IMR-90 (cell line): ENCODE results near the gene ZNF700. TPM values are rescaled to one million over a fixed set of nuclear protein-coding genes. Genes with fewer than 3 reads are reported as not detected.
"Not testable (repeated sequence)": the region's sequence is repeated elsewhere in the genome, so short reads cannot be mapped to it uniquely, and the experiment has no call there.

ENCODE experiments used
- ATAC-seq: fragments of 200-7000 bp; cut with Tn5 transposase; 2 replicates; pipeline ENCODE4 v1.9.1; 2020; ENCODE audit warnings: low read depth, mild to moderate bottlenecking, moderate library complexity
- BruUV-seq: library from RNA; stranded (reverse); fragments of 400-500 nt; replicated peaks from 2 replicates; lab custom pipeline; 2021; lab: Mats Ljungman, UMichigan
- CTCF ChIA-PET: fragments of 300-600 bp; formaldehyde crosslinking; extraction: SDS; loops from one replicate; lab custom pipeline; 2021; ENCODE audit warnings: antibody characterized with exemption; lab: Yijun Ruan, JAX
- POLR2A ChIA-PET: fragments of 300-600 bp; sonication (Branson Sonifier 250); formaldehyde crosslinking; loops from one replicate; lab custom pipeline; 2022; ENCODE audit warnings: antibody characterized with exemption; ENCODE audit not compliant: unreplicated experiment; lab: Charles Lee
- DNase-seq: peaks from one replicate; pipeline ENCODE4 v3.0.0; 2013
- H2AFZ ChIP-seq: replicated peaks from 2 replicates; pipeline ENCODE3; 2013; ENCODE audit warnings: low read length, mild to moderate bottlenecking; ENCODE audit not compliant: poor library complexity
- H2AK5ac ChIP-seq: 2 replicates; pipeline ENCODE4 v1.6.1; 2013; ENCODE audit warnings: low read depth, low read length, inconsistent platforms
- H2AK9ac ChIP-seq: replicated peaks from 2 replicates; pipeline ENCODE3; 2013; ENCODE audit warnings: mild to moderate bottlenecking, low read depth, low read length, moderate library complexity; ENCODE audit not compliant: poor library complexity
- H2BK120ac ChIP-seq: 2 replicates; pipeline ENCODE4 v1.6.1; 2013; ENCODE audit warnings: low read depth, low read length, inconsistent platforms
- H2BK15ac ChIP-seq: 3 replicates; pipeline ENCODE4 v1.6.1; 2013; ENCODE audit warnings: low read depth, low read length, inconsistent platforms
- H2BK20ac ChIP-seq: 2 replicates; pipeline ENCODE4 v1.6.1; 2013; ENCODE audit warnings: low read depth, mild to moderate bottlenecking, inconsistent platforms, low read length, moderate library complexity
- H2BK5ac ChIP-seq: 2 replicates; pipeline ENCODE4 v1.6.1; 2013; ENCODE audit warnings: mild to moderate bottlenecking, low read depth, low read length, inconsistent platforms; ENCODE audit not compliant: poor library complexity, severe bottlenecking
- H3K14ac ChIP-seq: replicated peaks from 2 replicates; pipeline ENCODE4 v1.6.1; 2013; ENCODE audit warnings: low read depth, low read length, inconsistent platforms
- H3K18ac ChIP-seq: 2 replicates; pipeline ENCODE4 v1.6.1; 2013; ENCODE audit warnings: low read depth, low read length, control low read depth
- H3K23ac ChIP-seq: 2 replicates; pipeline ENCODE4 v1.6.1; 2013; ENCODE audit warnings: low read depth, low read length, inconsistent platforms
- H3K27ac ChIP-seq: 2 replicates; pipeline ENCODE4 v1.5.1; 2013; ENCODE audit warnings: mild to moderate bottlenecking, control low read depth, low read length; ENCODE audit not compliant: insufficient read depth
- H3K27me3 ChIP-seq: 2 replicates; pipeline ENCODE4 v1.6.1; 2013; ENCODE audit warnings: low read length; ENCODE audit not compliant: control insufficient read depth, insufficient read depth
- H3K36me3 ChIP-seq: 2 replicates; pipeline ENCODE4 v1.6.1; 2013; ENCODE audit warnings: low read length, mixed read lengths; ENCODE audit not compliant: control insufficient read depth, insufficient read depth
- H3K4ac ChIP-seq: 2 replicates; pipeline ENCODE4 v1.6.1; 2013; ENCODE audit warnings: low read depth, low read length, inconsistent platforms
- H3K4me1 ChIP-seq: 2 replicates; pipeline ENCODE4 v1.6.1; 2013; ENCODE audit warnings: low read length, mixed read lengths; ENCODE audit not compliant: control insufficient read depth, insufficient read depth
- H3K4me2 ChIP-seq: 2 replicates; pipeline ENCODE4 v1.6.1; 2013; ENCODE audit warnings: low read depth, mild to moderate bottlenecking, control low read depth, low read length, moderate library complexity
- H3K4me3 ChIP-seq: 2 replicates; pipeline ENCODE4 v1.5.1; 2013; ENCODE audit warnings: low read depth, mild to moderate bottlenecking, control low read depth, low read length, moderate library complexity; ENCODE audit not compliant: insufficient read depth
- H3K56ac ChIP-seq: 2 replicates; pipeline ENCODE4 v1.6.1; 2013; ENCODE audit warnings: low read length, inconsistent platforms; ENCODE audit not compliant: insufficient read depth; ENCODE audit errors: extremely low read depth
- H3K79me1 ChIP-seq, 2 experiments: 2 replicates each; pipeline ENCODE4 v1.6.1; 2013; ENCODE audit warnings: low read length in 2 of 2, inconsistent platforms in 1 of 2, low read depth in 1 of 2
- H3K9ac ChIP-seq: 2 replicates; pipeline ENCODE4 v1.6.1; 2013; ENCODE audit warnings: low read depth, low read length, control low read depth
- H3K9me1 ChIP-seq: 2 replicates; pipeline ENCODE4 v1.6.1; 2013; ENCODE audit warnings: low read length, inconsistent platforms; ENCODE audit not compliant: insufficient read depth
- H3K9me3 ChIP-seq: 2 replicates; pipeline ENCODE4 v1.6.1; 2013; ENCODE audit warnings: low read length; ENCODE audit not compliant: control insufficient read depth, insufficient read depth
- H4K20me1 ChIP-seq: 2 replicates; pipeline ENCODE4 v1.6.1; 2013; ENCODE audit warnings: low read length, inconsistent platforms; ENCODE audit not compliant: insufficient read depth
- H4K5ac ChIP-seq: 2 replicates; pipeline ENCODE4 v1.6.1; 2013; ENCODE audit warnings: mild to moderate bottlenecking, low read depth, low read length, control low read depth
- H4K8ac ChIP-seq, 2 experiments: 2 replicates each; pipeline ENCODE4 v1.6.1; 2013; ENCODE audit warnings: low read depth in 2 of 2, low read length in 2 of 2, control low read depth in 1 of 2, inconsistent platforms in 1 of 2
- H4K91ac ChIP-seq: 2 replicates; pipeline ENCODE4 v1.6.1; 2013; ENCODE audit warnings: low read depth, low read length, inconsistent platforms; ENCODE audit not compliant: insufficient read depth
- MXI1 ChIP-seq: IDR thresholded peaks from 2 replicates; pipeline ENCODE4 v1.6.1; 2012; ENCODE audit warnings: low read depth, mild to moderate bottlenecking, low read length, moderate library complexity, borderline replicate concordance
- SMC3 ChIP-seq: fragments of 150-350 bp; IDR thresholded peaks from 2 replicates; pipeline ENCODE4 v1.6.1; 2016; ENCODE audit warnings: low read depth, mild to moderate bottlenecking, antibody characterized with exemption, low read length, moderate library complexity
- WGBS, 2 experiments: methylation state at CpG; one replicate each; pipeline versions ENCODE4 v1.1.5 to v1.1.7; 2013; ENCODE audit warnings: missing lambda C conversion rate in 2 of 2; ENCODE audit not compliant: insufficient read length in 1 of 2; ENCODE audit errors: extremely low coverage in 2 of 2; 5-methylcytosine and 5-hydroxymethylcytosine counted together
- dilution Hi-C: fragments of 300-500 bp; cut with HindIII; formaldehyde crosslinking; loops from one replicate; pipeline ENCODE4 v1.14.3; 2018; ENCODE audit warnings: low sequenced_read_pairs; ENCODE audit not compliant: unreplicated experiment
- in situ Hi-C: fragments of 300-500 bp; cut with MboI; formaldehyde crosslinking; loops from 3 replicates; pipeline ENCODE4 v1.14.3; 2019; ENCODE audit warnings: low sequenced_read_pairs, inconsistent platforms, mixed read lengths
- intact Hi-C: fragments of 100-400 bp; cut with micrococcal nuclease; formaldehyde crosslinking; loops from 2 replicates; pipeline ENCODE4 v1.10.0; 2022
- polyA plus RNA-seq, 3 experiments: library from polyadenylated mRNA; depleted of rRNA; stranded (reverse); fragments of >200 nt; gene quantifications; 2 replicates each; pipeline ENCODE4 v1.2.3, GENCODE V29; 2012; ENCODE audit warnings: low replicate concordance in 1 of 3
- total RNA-seq: library from RNA; depleted of rRNA; stranded (reverse); fragments of >200 nt; gene quantifications from 2 replicates; pipeline ENCODE4 v1.2.3, GENCODE V29; 2012
- TF ChIP-seq, protein P1 (sequence below): fragments of 150-350 bp; IDR thresholded peaks from 2 replicates; pipeline ENCODE4 v1.6.1; 2017; ENCODE audit warnings: mild to moderate bottlenecking, antibody characterized with exemption, low read length, low read depth

Gene ZNF700
- total and polyA plus RNA-seq, 2 of the 4 experiments (the other 2 are of a cell fraction), result 5.3 to 10.2 TPM

DNA sequence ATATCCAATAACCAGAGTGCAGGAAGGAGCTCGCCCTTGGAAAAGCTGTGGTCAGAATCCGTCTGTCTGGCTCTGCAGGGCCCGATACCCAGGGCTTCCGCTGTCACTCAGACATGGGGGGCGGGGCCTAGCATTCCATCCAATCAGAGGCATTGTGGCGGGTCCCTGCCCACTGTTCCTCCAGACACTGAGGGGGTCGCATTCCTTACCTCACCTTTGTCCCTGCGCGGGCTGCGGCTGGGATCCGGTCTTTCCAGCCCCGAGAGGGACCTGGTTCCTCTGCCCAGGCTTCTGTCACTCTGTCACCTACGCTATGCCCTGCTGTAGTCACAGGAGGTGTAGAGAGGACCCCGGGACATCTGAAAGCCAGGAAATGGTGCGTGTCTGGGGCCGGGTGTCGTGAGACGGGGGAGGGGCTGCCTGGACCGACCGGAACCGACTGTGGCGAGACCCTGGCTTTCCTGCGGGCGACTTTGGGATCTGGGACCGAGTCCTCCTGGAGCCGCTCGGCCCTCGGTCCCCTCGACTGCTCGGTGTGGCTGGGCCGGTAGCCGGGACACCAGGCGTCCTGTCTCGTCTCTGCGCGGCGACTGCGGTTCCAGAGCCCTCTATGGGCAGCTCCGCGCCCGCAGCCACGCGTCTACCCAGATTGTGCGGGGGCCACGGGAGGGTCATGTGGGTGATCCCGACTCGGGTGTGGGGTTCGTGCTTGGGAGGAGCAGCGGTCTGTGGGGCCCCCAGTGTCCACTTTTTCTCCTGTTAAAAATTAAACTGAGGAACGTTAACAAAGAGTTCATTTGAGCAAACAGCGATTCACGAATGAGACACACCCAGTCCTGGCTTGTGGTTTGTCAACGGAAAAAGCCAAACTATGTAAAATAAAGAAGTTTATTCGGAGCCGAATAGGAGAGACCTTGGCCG, 37.0 kb upstream of the ZNF700 start, which contains the start of gene ZNF69:
Gene ZNF69 (plus strand): TSS at position 172 of the 921 bp plus-strand sequence. CDS start 142 bp downstream, at position 314.
- peak within 1 kb of the TSS; percentile 33; the same call in 1 of the 2 replicates for H2BK20ac ChIP-seq
- dilution Hi-C loops (no loop called here), in situ Hi-C loops (no loop called here), intact Hi-C loops (no loop called here)
- H2BK15ac ChIP-seq, result no peak within 1 kb of the TSS
- peak within 1 kb of the TSS; percentile 78 for H3K18ac ChIP-seq
- 4% methylated on average over 27 of the region's 56 CpGs; no CpG with 5 or more reads in 1 of the 2 experiments for WGBS, 2 experiments
- peaks cover 3% of the 10 kb centered on the region; the same call in 1 of the 2 replicates for H3K9me1 ChIP-seq
- ChIA-PET POLR2A (interaction anchor here (0.5 kb wide), 1 partner anchor 471 kb away, joined by 3 read pairs; no protein-coding TSS in a partner anchor), CTCF (interaction anchor here (0.6 kb wide), 1 partner anchor 36 kb away, joined by 3 read pairs; no protein-coding TSS in a partner anchor)
- peak within 1 kb of the TSS; percentile 99 for H2AFZ ChIP-seq
- peak within 1 kb of the TSS; percentile 86 for H2AK9ac ChIP-seq
- TF ChIP-seq SMC3, result 0 out of 2 replicates have a peak, but pooled peaks have one; percentile 2
- TF ChIP-seq, protein P1, sequence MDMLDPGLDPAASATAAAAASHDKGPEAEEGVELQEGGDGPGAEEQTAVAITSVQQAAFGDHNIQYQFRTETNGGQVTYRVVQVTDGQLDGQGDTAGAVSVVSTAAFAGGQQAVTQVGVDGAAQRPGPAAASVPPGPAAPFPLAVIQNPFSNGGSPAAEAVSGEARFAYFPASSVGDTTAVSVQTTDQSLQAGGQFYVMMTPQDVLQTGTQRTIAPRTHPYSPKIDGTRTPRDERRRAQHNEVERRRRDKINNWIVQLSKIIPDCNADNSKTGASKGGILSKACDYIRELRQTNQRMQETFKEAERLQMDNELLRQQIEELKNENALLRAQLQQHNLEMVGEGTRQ, result 0 out of 2 replicates have a peak, but pooled peaks have one; percentile 14
- TF ChIP-seq MXI1, result no peak
- peak within 1 kb of the TSS; percentile 67 to 93; a peak in 3 of 4 replicates for H4K8ac ChIP-seq
- peak within 1 kb of the TSS; percentile 90 for H3K4me3 ChIP-seq
- no peaks in the 10 kb centered on the region for H4K20me1 ChIP-seq
- ATAC-seq (peak; percentile 99), DNase-seq (peak; percentile 62)
- H3K14ac ChIP-seq, result peak within 1 kb of the TSS; percentile 89
- peak within 1 kb of the TSS; percentile 73; the same call in 1 of the 2 replicates for H3K56ac ChIP-seq
- peak within 1 kb of the TSS; percentile 66 for H4K5ac ChIP-seq
- no peaks in the 10 kb centered on the region for H3K27me3 ChIP-seq
- H3K4ac ChIP-seq, result peak within 1 kb of the TSS; percentile 88
- peak within 1 kb of the TSS; percentile 73 for H3K27ac ChIP-seq
- H3K9me3 ChIP-seq, result no peaks in the 10 kb centered on the region; the same call in 1 of the 2 replicates
- H2BK120ac ChIP-seq, result peak within 1 kb of the TSS; percentile 47; the same call in 1 of the 2 replicates
- peak within 1 kb of the TSS; percentile 89 for H3K4me2 ChIP-seq
- H3K79me1 ChIP-seq, result peaks cover 12 to 16% of the 10 kb centered on the region in 2 experiments; a peak in 2 of 4 replicates
- peak within 1 kb of the TSS; percentile 63 for H3K9ac ChIP-seq
- no TSS peak for BruUV-seq
- peak within 1 kb of the TSS; percentile 76; the same call in 1 of the 2 replicates for H3K23ac ChIP-seq
- H2AK5ac ChIP-seq, result 0 out of 2 replicates have a peak within 1 kb of the TSS, but pooled peaks have one; percentile 24
- peaks cover 2% of the 10 kb centered on the region; the same call in 1 of the 2 replicates for H3K36me3 ChIP-seq
- peaks cover 2% of the 10 kb centered on the region; the same call in 1 of the 2 replicates for H3K4me1 ChIP-seq
- H2BK5ac ChIP-seq, result peak within 1 kb of the TSS; percentile 46
- peak within 1 kb of the TSS; percentile 51 for H4K91ac ChIP-seq

DNA sequence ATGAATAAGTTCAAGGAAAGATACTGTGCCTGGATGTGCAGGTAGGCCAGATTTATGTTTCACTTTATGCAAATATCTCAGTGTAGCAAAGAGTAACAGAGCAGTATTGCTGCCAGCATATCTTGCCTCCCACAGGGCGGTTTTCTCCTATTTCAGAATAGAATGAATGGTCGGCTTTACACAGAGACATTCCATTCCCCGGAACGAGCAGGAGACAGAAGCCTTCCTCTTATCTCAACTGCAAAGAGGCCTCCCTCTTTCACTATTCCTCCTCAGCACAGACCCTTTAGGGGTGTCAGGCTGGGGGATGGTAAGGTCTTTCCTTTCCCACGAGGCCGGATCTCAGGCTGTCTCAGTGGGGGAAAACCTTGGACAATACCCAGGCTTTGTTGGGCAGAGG, 35.0 kb upstream of the ZNF700 start:
- H3K14ac ChIP-seq, H4K8ac ChIP-seq, in situ Hi-C loops, H2BK5ac ChIP-seq, H4K5ac ChIP-seq, H3K23ac ChIP-seq, H3K9me3 ChIP-seq, ATAC-seq, H3K27me3 ChIP-seq, H2AK9ac ChIP-seq, H2AFZ ChIP-seq, H4K91ac ChIP-seq, H2BK20ac ChIP-seq, H3K27ac ChIP-seq, H2AK5ac ChIP-seq, H3K36me3 ChIP-seq, DNase-seq, dilution Hi-C loops, H3K4me1 ChIP-seq, intact Hi-C loops, H4K20me1 ChIP-seq, BruUV-seq, H2BK120ac ChIP-seq, H3K4ac ChIP-seq, H2BK15ac ChIP-seq, H3K4me2 ChIP-seq, H3K4me3 ChIP-seq, CTCF ChIA-PET, POLR2A ChIA-PET, H3K9ac ChIP-seq, H3K9me1 ChIP-seq, H3K56ac ChIP-seq, H3K18ac ChIP-seq: not testable (repeated sequence)
- peaks cover 23 to 25% of the 10 kb centered on the region in 2 experiments; a peak in 3 of 4 replicates for H3K79me1 ChIP-seq
- no CpG with 5 or more reads among the region's 6 CpGs for WGBS, 2 experiments
